Measurements from ENCODE around the gene MSI2. TPM values are rescaled to one million over a fixed set of nuclear protein-coding genes. Genes with fewer than 3 reads are reported as not detected.

Gene MSI2
- total RNA-seq, 1 donor from 2014 or later: 67.9 TPM

- H3K79me2 ChIP-seq (ENCODE audit: insufficient read depth, low read length): no peaks in the 10 kb centered on the region
- peaks cover 27% of the 10 kb centered on the region for H3K27me3 ChIP-seq (ENCODE audit: insufficient read depth, low read length)
- Mint-ChIP-seq H3K27ac (ENCODE audit: unreplicated experiment) (no peak overlapping the region), H3K4me3 (ENCODE audit: unreplicated experiment) (no peak overlapping the region), H3K4me1 (ENCODE audit: low read depth, unreplicated experiment) (peaks cover 16% of the 10 kb centered on the region), H3K27me3 (ENCODE audit: low read depth, unreplicated experiment) (peaks cover 37% of the 10 kb centered on the region), H3K36me3 (ENCODE audit: low read depth, unreplicated experiment) (no peaks in the 10 kb centered on the region), H3K9me3 (ENCODE audit: unreplicated experiment) (no peaks in the 10 kb centered on the region)
- no peaks in the 10 kb centered on the region for H3K36me3 ChIP-seq (ENCODE audit: insufficient read depth, low read length)
- no peak overlapping the region for H2AFZ ChIP-seq (ENCODE audit: low read depth, low read length)
- no peak for TF ChIP-seq CTCF (IDR thresholded peaks at IDR 0.05; ENCODE audit: insufficient read depth, low read depth, low read length)
- TF ChIP-seq EZH2 (IDR thresholded peaks at IDR 0.05; ENCODE audit: insufficient read depth, low read length): no peak
- H3K4me3 ChIP-seq (ENCODE audit: insufficient read depth, low read depth, low read length): no peak overlapping the region
- H4K20me1 ChIP-seq (ENCODE audit: insufficient read depth, low read length): no peaks in the 10 kb centered on the region
- no peaks in the 10 kb centered on the region for H3K9me3 ChIP-seq (ENCODE audit: insufficient read depth, low read depth, low read length)
- H3K4me1 ChIP-seq (ENCODE audit: insufficient read depth, low read length): no peaks in the 10 kb centered on the region
- FAIRE-seq (no peak), DNase-seq (ENCODE audit: low read depth) (no peak)
- no peak overlapping the region for H3K9ac ChIP-seq (ENCODE audit: low read length)
- H3K4me2 ChIP-seq (ENCODE audit: low read length): no peak overlapping the region
- H3K27ac ChIP-seq (ENCODE audit: low read depth, low read length): no peak overlapping the region
Measured at GRCh38 chr17:57718878-57719277, 462.6 kb downstream of the MSI2 start.

GRCh38 chr17:57720386-57721035 is 464.2 kb downstream of the MSI2 start:
- no peaks in the 10 kb centered on the region for H3K4me1 ChIP-seq (ENCODE audit: insufficient read depth, low read length)
- H4K20me1 ChIP-seq (ENCODE audit: insufficient read depth, low read length): no peaks in the 10 kb centered on the region
- no peak overlapping the region for H2AFZ ChIP-seq (ENCODE audit: low read depth, low read length)
- no peaks in the 10 kb centered on the region for H3K9me3 ChIP-seq (ENCODE audit: insufficient read depth, low read depth, low read length)
- H3K9ac ChIP-seq (ENCODE audit: low read length): no peak overlapping the region
- DNase-seq (ENCODE audit: low read depth) (no peak), FAIRE-seq (no peak)
- Mint-ChIP-seq H3K27me3 (ENCODE audit: low read depth, unreplicated experiment) (peaks cover 34% of the 10 kb centered on the region), H3K27ac (ENCODE audit: unreplicated experiment) (no peak overlapping the region), H3K4me3 (ENCODE audit: unreplicated experiment) (no peak overlapping the region), H3K9me3 (ENCODE audit: unreplicated experiment) (no peaks in the 10 kb centered on the region), H3K36me3 (ENCODE audit: low read depth, unreplicated experiment) (no peaks in the 10 kb centered on the region), H3K4me1 (ENCODE audit: low read depth, unreplicated experiment) (peaks cover 22% of the 10 kb centered on the region)
- H3K27me3 ChIP-seq (ENCODE audit: insufficient read depth, low read length): peaks cover 14% of the 10 kb centered on the region
- no peaks in the 10 kb centered on the region for H3K79me2 ChIP-seq (ENCODE audit: insufficient read depth, low read length)
- H3K4me3 ChIP-seq (ENCODE audit: insufficient read depth, low read depth, low read length): no peak overlapping the region
- no peak overlapping the region for H3K27ac ChIP-seq (ENCODE audit: low read depth, low read length)
- H3K36me3 ChIP-seq (ENCODE audit: insufficient read depth, low read length): no peaks in the 10 kb centered on the region
- TF ChIP-seq CTCF (IDR thresholded peaks at IDR 0.05; ENCODE audit: insufficient read depth, low read depth, low read length) (no peak), EZH2 (IDR thresholded peaks at IDR 0.05; ENCODE audit: insufficient read depth, low read length) (no peak)
- H3K4me2 ChIP-seq (ENCODE audit: low read length): no peak overlapping the region

GRCh38 chr17:57721967-57722703 is 465.8 kb downstream of the MSI2 start:
- H3K27me3 ChIP-seq (ENCODE audit: insufficient read depth, low read length): peaks cover 10% of the 10 kb centered on the region
- H3K9me3 Mint-ChIP-seq (ENCODE audit: unreplicated experiment): no peaks in the 10 kb centered on the region
- no peak overlapping the region for H3K9ac ChIP-seq (ENCODE audit: low read length)
- no peaks in the 10 kb centered on the region for H3K4me1 ChIP-seq (ENCODE audit: insufficient read depth, low read length)
- H3K36me3 ChIP-seq (ENCODE audit: insufficient read depth, low read length): no peaks in the 10 kb centered on the region
- no peaks in the 10 kb centered on the region for H3K36me3 Mint-ChIP-seq (ENCODE audit: low read depth, unreplicated experiment)
- FAIRE-seq (no peak), DNase-seq (ENCODE audit: low read depth) (no peak)
- H3K79me2 ChIP-seq (ENCODE audit: insufficient read depth, low read length): no peaks in the 10 kb centered on the region
- no peak overlapping the region for H3K27ac ChIP-seq (ENCODE audit: low read depth, low read length)
- peaks cover 26% of the 10 kb centered on the region for H3K27me3 Mint-ChIP-seq (ENCODE audit: low read depth, unreplicated experiment)
- no peaks in the 10 kb centered on the region for H3K9me3 ChIP-seq (ENCODE audit: insufficient read depth, low read depth, low read length)
- no peak overlapping the region for H3K4me2 ChIP-seq (ENCODE audit: low read length)
- H3K4me1 Mint-ChIP-seq (ENCODE audit: low read depth, unreplicated experiment): peaks cover 22% of the 10 kb centered on the region
- no peak overlapping the region for H2AFZ ChIP-seq (ENCODE audit: low read depth, low read length)
- H3K27ac Mint-ChIP-seq (ENCODE audit: unreplicated experiment): no peak overlapping the region
- no peak overlapping the region for H3K4me3 ChIP-seq (ENCODE audit: insufficient read depth, low read depth, low read length)
- TF ChIP-seq EZH2 (IDR thresholded peaks at IDR 0.05; ENCODE audit: insufficient read depth, low read length) (no peak), CTCF (IDR thresholded peaks at IDR 0.05; ENCODE audit: insufficient read depth, low read depth, low read length) (no peak)
- H4K20me1 ChIP-seq (ENCODE audit: insufficient read depth, low read length): no peaks in the 10 kb centered on the region
- H3K4me3 Mint-ChIP-seq (ENCODE audit: unreplicated experiment): no peak overlapping the region
